GM18498 (cell line): Measurements from ENCODE around the gene CNNM1.

Experiments
- ATAC-seq: cut with Tn5 transposase; IDR thresholded peaks from one replicate; pipeline ENCODE4 v1.9.1; 2021; ENCODE audit warnings: mild to moderate bottlenecking, moderate library complexity; ENCODE audit not compliant: unreplicated experiment

CNNM1 gene

GRCh38 chr10:99411546-99411945, 82.4 kb downstream of the CNNM1 start:
- no peak for ATAC-seq

- ATAC-seq = no peak
Observed at GRCh38 chr10:99412099-99412498, 82.9 kb downstream of the CNNM1 start.

DNA sequence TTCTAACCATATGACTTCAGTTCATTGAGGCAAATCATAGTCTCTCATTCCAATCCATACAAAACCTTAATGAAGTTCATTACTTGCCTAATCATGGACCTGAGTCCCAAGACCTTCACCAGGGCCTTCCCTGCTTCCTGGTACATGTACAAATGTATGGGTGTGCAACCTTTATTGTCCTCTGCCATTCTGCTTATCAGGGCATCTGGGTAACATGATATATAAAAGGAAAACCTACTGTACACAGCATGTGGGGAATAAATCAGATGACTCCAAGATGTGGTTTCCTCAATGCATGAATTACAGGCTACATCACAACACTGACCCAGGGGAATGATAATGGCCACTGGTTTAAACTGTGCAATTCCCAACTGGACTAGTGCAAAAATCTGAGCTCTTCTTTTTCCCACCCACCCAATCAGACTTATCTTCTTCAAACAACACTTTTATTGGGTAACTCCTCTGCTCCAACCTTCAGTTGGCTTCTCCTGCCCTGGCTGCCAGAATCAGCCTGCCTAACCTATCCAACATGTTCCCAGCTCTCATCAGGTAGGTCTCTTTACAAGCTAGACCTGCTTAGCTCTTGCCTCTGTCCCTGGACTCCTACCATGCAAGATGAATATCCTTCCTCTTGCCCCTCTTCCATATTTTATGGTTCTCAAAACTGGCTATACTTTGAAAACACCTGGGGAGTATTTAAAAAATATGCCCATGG, 89.9 kb downstream of the CNNM1 start:
- ATAC-seq = no peak

- ATAC-seq = no peak
Observed at GRCh38 chr10:99419688-99420087, 90.5 kb downstream of the CNNM1 start.

DNA sequence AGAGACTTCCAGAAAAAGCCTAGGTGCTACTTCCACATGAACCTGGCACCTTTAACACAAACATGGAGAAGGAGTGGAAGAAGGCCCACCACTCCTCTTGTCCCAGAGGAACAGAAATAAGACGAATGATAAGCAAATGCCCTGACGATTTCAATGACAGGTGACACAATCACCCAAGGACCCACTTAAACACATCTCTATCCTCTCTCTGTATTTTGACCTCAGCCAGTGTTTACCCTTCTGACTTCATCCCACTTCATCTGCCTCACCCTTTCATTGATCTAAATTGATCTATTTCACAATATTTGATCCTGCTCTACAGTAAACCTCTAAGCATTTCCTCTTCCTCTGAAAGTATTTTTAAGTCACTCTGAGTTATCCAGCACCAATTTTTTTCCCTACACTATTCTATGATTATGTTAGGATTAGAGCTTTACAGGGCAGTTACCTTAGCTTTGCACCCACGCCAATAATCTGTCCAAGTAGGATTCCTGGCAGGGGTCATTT, 92.1 kb downstream of the CNNM1 start:
- no peak for ATAC-seq

DNA sequence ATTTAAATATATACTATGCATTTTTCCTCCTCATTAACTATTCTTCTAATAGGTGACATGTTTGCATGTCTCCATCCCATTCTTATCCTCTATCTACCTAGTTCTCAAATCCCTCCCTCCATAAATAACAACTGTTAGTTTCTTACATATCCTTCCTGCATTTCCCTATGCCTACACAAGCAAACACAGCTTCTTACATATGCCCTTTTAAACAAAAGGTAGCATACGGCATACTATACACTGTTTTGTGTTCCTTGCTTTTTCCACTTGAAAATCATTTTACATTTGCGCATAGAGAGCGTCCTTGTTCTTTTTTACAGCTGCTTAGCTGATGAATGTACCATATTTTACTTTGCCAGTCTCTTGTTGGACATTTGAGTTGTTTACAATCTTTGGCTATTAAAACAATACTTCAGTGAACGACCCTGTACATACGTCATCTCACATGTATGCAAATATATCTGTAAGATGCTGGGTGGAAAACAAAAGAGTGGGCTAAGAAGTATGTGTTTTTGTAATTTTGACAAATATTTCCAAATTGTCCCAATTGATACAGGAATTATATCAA, 93.5 kb downstream of the CNNM1 start:
- ATAC-seq = no peak

GRCh38 chr10:99424656-99425055, 95.5 kb downstream of the CNNM1 start:
- ATAC-seq = no peak

GRCh38 chr10:99425204-99425603, 96.0 kb downstream of the CNNM1 start:
- ATAC-seq = no peak

DNA sequence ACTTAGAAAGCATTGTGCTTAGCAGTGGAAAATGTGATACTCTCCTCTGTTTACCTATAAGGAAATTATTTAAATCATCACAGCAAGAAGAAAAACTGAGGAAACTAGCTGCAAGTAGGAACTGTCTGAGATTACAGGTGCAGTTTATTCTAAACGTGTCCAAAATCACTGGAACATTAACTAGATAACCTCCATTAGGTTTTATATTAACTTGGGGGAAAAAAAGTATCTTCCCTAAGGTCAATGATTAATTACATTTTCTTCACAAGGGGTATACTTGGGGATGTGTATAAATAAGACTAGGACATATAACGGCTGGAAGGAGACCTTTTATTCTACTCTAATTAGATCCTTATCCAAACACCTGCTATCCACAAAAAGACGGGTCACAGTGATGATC, 97.5 kb downstream of the CNNM1 start:
- no peak for ATAC-seq

DNA sequence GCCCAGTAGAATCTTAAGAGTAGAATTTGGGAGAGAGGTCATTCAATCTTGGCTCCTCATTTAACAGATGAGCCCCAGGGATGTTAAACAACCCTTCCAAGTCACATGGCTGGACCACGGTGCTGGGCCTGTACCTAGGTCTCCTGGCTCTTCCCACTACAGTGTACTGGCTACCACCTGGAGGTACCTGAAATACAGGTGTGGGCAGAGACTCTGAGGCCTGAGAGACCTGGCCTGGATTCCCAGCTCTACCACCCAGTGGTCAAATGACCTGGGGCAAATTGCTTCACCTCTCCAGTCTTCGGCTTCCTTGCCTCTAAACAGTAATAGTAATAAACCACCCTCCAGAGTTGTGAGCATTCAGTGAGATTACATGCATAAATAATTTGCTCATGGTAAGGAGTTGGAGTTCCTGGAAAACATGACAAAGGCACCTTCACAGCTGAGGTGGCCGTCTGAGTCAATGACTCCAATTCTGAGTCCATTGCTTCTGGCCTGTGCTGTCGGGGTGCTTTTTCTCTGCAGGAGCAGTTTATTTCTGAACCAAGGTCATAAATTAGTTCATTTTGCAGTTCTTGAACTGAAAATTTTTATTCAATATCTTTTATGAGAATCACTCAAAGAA, 98.5 kb downstream of the CNNM1 start:
- ATAC-seq = no peak

GRCh38 chr10:99429517-99430095, 100.5 kb downstream of the CNNM1 start:
- no peak for ATAC-seq

DNA sequence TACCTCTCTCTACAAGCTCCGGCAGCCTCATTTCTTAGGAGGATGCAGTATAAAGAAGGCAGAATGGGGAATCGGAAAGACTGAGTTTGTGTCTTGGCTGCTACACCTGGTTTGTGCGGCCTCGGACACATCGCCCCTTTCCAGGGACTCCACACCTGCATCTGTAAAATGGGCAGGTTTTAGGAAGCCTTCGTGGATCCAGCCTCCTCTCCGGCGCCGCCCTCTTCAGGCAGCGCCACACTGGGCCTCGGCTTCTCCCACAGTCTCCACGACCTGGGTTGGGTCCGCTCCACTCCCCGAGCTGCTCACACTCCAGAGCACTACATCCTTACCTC, 100.9 kb downstream of the CNNM1 start:
- peak; percentile 17 for ATAC-seq

DNA sequence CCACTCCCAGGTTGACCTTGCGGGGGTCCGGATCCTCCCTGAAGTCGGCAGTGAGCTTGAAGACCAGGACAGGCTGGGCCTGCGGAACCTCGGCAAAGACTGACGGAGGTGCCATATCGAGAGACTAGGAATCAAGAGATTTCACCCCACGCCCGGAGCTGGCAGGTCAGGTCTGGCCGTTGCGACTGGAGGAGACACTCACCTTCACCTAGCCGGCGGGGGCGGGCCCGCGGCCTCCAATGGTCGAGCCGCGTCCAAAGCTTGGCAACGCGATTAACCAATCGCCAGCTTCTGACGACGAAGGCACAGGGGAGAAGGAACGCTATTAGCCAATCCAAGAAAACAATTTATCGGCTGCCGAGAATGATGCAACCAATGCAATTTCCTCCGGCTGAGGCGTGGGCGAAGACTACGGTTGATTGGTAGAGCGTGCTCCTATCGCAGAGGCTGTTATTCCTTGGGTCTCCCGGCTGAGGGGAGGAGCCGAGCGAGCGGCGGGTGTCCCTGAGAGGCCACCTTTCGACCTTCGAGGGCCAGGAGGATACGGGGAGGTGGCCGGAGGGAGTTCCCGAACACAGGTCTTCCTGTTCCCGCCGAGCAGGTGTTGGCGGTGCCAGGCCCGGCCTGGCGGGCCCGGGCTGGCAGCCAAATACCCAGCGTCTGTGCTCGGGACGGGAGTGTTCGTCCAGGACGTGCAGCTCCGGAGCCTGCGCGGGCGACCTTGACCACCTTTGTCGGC, 101.5 kb downstream of the CNNM1 start, which contains the start of gene GOT1:
Gene GOT1 (minus strand): TSS at position 174 of the 739 bp plus-strand sequence. CDS start 59 bp downstream, at position 115.
- ATAC-seq = peak; percentile 96

GRCh38 chr10:99431190-99431760, 102.1 kb downstream of the CNNM1 start:
- ATAC-seq = no peak

GRCh38 chr10:99432047-99432446, 102.9 kb downstream of the CNNM1 start:
- ATAC-seq = no peak

DNA sequence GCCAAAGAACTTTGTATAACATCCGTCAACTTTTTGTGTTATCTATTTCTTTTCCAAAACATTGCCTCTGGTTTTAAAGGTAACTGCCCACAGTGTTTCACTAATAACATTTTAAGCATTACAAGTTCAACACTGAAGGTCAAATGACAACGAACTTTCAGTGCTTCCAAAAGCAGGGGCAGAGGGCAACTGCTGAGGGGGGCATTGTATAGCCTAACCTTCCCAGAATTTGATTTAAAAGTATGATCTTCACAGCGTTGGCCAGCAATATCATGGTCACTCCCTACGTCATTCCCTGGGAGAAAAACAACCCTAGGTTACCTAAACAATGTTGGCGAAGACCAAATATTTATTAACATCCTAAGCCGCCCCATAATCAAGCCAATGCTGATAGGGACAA, 103.7 kb downstream of the CNNM1 start:
- no peak for ATAC-seq

DNA sequence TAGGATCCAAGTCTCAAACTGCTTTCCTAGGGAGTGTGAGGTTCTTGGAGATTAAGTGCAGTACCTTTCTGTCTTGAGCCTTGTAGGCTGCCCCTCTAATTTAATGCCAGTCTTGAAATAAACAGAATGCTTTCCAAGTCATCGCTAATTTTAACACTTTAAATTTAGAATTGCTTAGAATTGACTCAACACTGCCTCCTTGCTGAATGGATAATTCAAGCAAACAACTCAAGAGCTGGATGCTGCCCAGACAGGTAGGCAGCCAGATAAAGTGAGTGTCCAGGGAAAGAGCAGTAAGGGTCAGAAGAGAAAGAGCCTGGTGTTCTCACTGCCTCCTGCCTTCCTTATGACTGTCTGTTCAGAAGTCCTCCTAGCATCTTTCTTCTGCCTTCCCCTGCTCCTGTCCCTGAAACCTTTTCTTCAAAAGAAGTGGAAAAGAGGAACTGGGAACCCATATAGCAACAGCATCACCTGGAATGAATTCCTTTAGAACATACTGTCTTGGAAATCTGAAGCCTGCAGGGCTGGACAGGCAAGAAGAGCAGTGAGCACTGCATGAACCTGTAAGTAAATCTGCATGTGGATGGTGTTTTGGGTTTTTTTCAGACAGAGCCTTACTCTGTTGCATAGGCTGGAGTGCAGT, 104.3 kb downstream of the CNNM1 start:
- ATAC-seq = no peak

DNA sequence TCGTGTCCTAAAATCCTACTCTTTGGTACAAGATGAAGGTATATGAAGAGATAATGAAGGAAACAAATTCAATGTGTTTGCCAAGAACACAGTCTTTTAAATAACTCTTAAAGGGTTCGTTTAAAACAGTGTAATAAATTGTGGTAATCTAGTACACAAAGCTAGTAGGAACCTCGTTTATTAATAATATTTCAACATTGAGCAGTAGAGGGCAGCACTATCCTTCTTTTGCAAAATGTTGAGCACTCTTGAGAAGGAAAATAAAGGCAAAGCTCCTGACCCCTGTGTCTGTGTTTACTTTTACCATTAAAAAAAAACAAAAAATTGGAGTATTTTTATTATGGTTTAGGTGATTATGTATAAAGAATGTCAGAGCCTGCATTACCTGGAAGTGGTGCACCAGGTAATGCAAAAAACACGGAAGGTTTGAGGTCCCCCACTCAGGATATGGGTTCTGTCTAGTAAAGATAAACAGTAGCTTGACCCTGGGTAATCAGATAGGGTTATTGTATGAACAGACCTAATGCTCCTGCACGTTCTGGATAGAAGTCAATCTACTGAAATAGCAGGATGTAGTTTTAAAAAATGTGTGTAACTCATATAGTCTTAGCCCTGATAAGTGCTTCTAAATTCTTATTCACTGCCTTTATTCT, 107.0 kb downstream of the CNNM1 start:
- ATAC-seq = peak; percentile 55

DNA sequence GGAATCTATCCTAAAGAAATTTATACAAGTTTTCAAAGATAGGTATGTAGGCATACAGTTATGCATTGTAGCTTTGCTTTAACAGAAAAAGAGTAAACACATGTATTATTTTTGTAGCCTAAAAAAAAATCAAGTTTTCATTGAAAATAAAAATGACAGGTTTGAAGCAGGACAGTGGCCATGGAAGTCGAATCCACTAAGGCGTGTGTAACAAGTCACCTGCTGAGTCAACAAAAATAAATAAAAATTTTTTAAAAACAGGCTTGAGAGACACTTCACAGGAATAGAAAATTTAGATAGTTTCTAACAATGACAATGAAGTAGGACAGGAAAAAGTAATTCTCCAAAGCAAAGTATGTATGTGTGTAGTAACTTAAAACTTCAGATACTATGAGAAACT, 109.7 kb downstream of the CNNM1 start:
- ATAC-seq = no peak

- ATAC-seq = no peak
Observed at GRCh38 chr10:99442394-99442793, 113.2 kb downstream of the CNNM1 start.
